HepG2 (cell line): Measurements from ENCODE around the gene ITGB5. TPM values are rescaled to one million over a fixed set of nuclear protein-coding genes. Genes with fewer than 3 reads are reported as not detected.

ENCODE experiments used
- ARID2 ChIP-seq: sonication (generic); formaldehyde crosslinking; IDR thresholded peaks from 2 replicates; pipeline ENCODE4 v1.8.1; 2022; ENCODE audit warnings: mild to moderate bottlenecking, missing genetic modification reagents, borderline replicate concordance
- ATF2 ChIP-seq: sonication (generic); formaldehyde crosslinking; IDR thresholded peaks from 2 replicates; pipeline ENCODE4 v1.4.0; 2020; ENCODE audit warnings: missing genetic modification reagents
- ATF3 ChIP-seq: sonication (generic); formaldehyde crosslinking; IDR thresholded peaks from 2 replicates; pipeline ENCODE4 v1.4.0; 2020; ENCODE audit warnings: missing genetic modification reagents
- BCLAF1 ChIP-seq: fragments of 450-650 bp; IDR thresholded peaks from 2 replicates; pipeline ENCODE4 v1.6.1; 2017; ENCODE audit warnings: mild to moderate bottlenecking
- CBX2 ChIP-seq, 2 experiments: fragments of 200-600 bp in 1 of 2; sonication (generic); formaldehyde crosslinking in 1 of 2; IDR thresholded peaks; 2 replicates each; pipeline versions ENCODE4 v1.7.0 to v1.8.1; 2018 to 2022; ENCODE audit warnings: low read depth in 2 of 2, low read length in 1 of 2, mild to moderate bottlenecking in 1 of 2, missing genetic modification reagents in 1 of 2
- CSRNP1 ChIP-seq: sonication (generic); formaldehyde crosslinking; IDR thresholded peaks from 2 replicates; pipeline ENCODE4 v1.8.1; 2023; ENCODE audit warnings: mild to moderate bottlenecking, missing genetic modification reagents
- NFAT5 ChIP-seq: sonication (generic); formaldehyde crosslinking; IDR thresholded peaks from 2 replicates; pipeline ENCODE4 v1.4.0; 2020; ENCODE audit warnings: missing genetic modification reagents
- NFATC3 ChIP-seq: sonication (generic); formaldehyde crosslinking; IDR thresholded peaks from 2 replicates; pipeline ENCODE4 v1.5.1; 2020; ENCODE audit warnings: mild to moderate bottlenecking, missing genetic modification reagents
- NFYB ChIP-seq: sonication (generic); formaldehyde crosslinking; IDR thresholded peaks from 2 replicates; pipeline ENCODE4 v1.4.0; 2020; ENCODE audit warnings: missing genetic modification reagents
- SMC3 ChIP-seq: IDR thresholded peaks from 2 replicates; pipeline ENCODE4 v1.6.1; 2011; ENCODE audit warnings: low read length, improper control_type of control experiment
- SPEN ChIP-seq: sonication (generic); formaldehyde crosslinking; IDR thresholded peaks from 2 replicates; pipeline ENCODE4 v1.5.1; 2020; ENCODE audit warnings: low read depth, mild to moderate bottlenecking, missing genetic modification reagents
- TEAD2 ChIP-seq: sonication (generic); formaldehyde crosslinking; IDR thresholded peaks from 2 replicates; pipeline ENCODE4 v1.9.0; 2021; ENCODE audit warnings: missing genetic modification reagents
- U2AF1 ChIP-seq: fragments of 200-400 bp; formaldehyde crosslinking; optimal IDR thresholded peaks from 2 replicates; pipeline ENCODE3; 2017; ENCODE audit warnings: mild to moderate bottlenecking, low read depth, low read length
- ZNF747 ChIP-seq: sonication (generic); formaldehyde crosslinking; IDR thresholded peaks from 2 replicates; pipeline ENCODE4 v1.8.1; 2023; ENCODE audit warnings: missing genetic modification reagents, mild to moderate bottlenecking, borderline replicate concordance
- ZNF761 ChIP-seq: sonication (generic); formaldehyde crosslinking; conservative IDR thresholded peaks from 2 replicates; pipeline ENCODE4 v1.4.0; 2020; ENCODE audit warnings: mild to moderate bottlenecking, missing genetic modification reagents
- ZNF768 ChIP-seq: sonication (generic); formaldehyde crosslinking; IDR thresholded peaks from 2 replicates; pipeline ENCODE4 v1.4.0; 2020; ENCODE audit warnings: missing genetic modification reagents
- polyA plus RNA-seq, 8 experiments: library from polyadenylated mRNA; depleted of rRNA in 3 of 8; stranded (reverse) in 7 of 8; unstranded in 1 of 8; fragments of >200 nt; fragmentation: Illumina TruSeq in 4 of 8; extraction: Trizol in 4 of 8; gene quantifications; 2 replicates each; pipeline versions ENCODE4 v1.2.1 to v1.2.3, GENCODE V29; 2011 to 2016; ENCODE audit warnings: low read depth in 4 of 8, missing spikeins in 1 of 8, mixed read lengths in 1 of 8; ENCODE audit not compliant: insufficient read depth in 1 of 8
- total RNA-seq, 5 experiments: library from RNA; depleted of rRNA; stranded (reverse); fragments of >200 nt; fragmentation: Illumina TruSeq; extraction: Trizol; gene quantifications; 2 replicates each; pipeline ENCODE4 v1.2.3, GENCODE V29; 2016; ENCODE audit warnings: low read depth in 1 of 5

ITGB5 gene
- total and polyA plus RNA-seq, 2 of the 13 experiments (the other 11 are each of a cell fraction or from before 2014, with no cell fraction given), result 74.1 to 343 TPM

GRCh38 chr3:124834723-124835718 lies 52.1 kb downstream of the ITGB5 start (continued):
- TF ChIP-seq BCLAF1 (no peak), CSRNP1 (no peak; the same call in 1 of the 2 replicates), TEAD2 (CRISPR knock-in tag) (peak; percentile 79; the same call in 1 of the 2 replicates), U2AF1 (no peak), SPEN (CRISPR knock-in tag) (peak; percentile 70; the same call in 1 of the 2 replicates), SMC3 (peak; percentile 46; the same call in 1 of the 2 replicates), ZNF747 (CRISPR knock-in tag) (no peak), ATF3 (CRISPR knock-in tag) (peak; percentile 91), ZNF761 (CRISPR knock-in tag) (peak; percentile 82; the same call in 1 of the 2 replicates), CBX2 (IDR thresholded peaks at IDR 0.05; ENCODE audit: low read depth, low read length) (no peak), CBX2 (CRISPR knock-in tag; IDR thresholded peaks at IDR 0.05; ENCODE audit: low read depth) (no peak), NFATC3 (CRISPR knock-in tag) (no peak), ZNF768 (no peak), ATF2 (CRISPR knock-in tag) (peak; percentile 63; the same call in 1 of the 2 replicates), ARID2 (peak; percentile 13; the same call in 1 of the 2 replicates), NFAT5 (peak; percentile 74), NFYB (CRISPR knock-in tag) (no peak)
